HCT116 (cell line): Measurements from ENCODE around the gene TDG. TPM values are rescaled to one million over a fixed set of nuclear protein-coding genes. Genes with fewer than 3 reads are reported as not detected.
A peak's percentile ranks its signal among the peaks of the same experiment; 100 is the strongest.

ENCODE experiments used
- ATAC-seq: fragments of 200-7000 bp; cut with Tn5 transposase; 2 replicates; pipeline ENCODE4 v1.9.1; 2020; ENCODE audit warnings: mild to moderate bottlenecking, moderate library complexity
- BruUV-seq: library from RNA; stranded (reverse); fragments of 400-500 nt; replicated peaks from 2 replicates; lab custom pipeline; 2021; lab: Mats Ljungman, UMichigan
- CTCF ChIA-PET: fragments of 300-600 bp; sonication (Branson Sonifier 250); formaldehyde crosslinking; loops from one replicate; lab custom pipeline; 2021; ENCODE audit warnings: antibody characterized with exemption; lab: Charles Lee
- POLR2A ChIA-PET: fragments of 300-600, 350-600 bp; sonication (Branson Sonifier 250); formaldehyde crosslinking; loops from one replicate; lab custom pipeline; 2021; ENCODE audit warnings: antibody characterized with exemption; lab: Charles Lee
- RAD21 ChIA-PET, 2 experiments: fragments of 300-600 bp; sonication (Branson Sonifier 250); formaldehyde crosslinking; loops; one replicate each; lab custom pipeline; 2023; ENCODE audit warnings: low total read pairs in 2 of 2; ENCODE audit not compliant: uncharacterized antibody in 2 of 2, unreplicated experiment in 2 of 2, low non-redundant PET in 1 of 2; lab: Charles Lee
- DNase-seq: peaks from one replicate; pipeline ENCODE4 v3.0.0-alpha.2; 2010; ENCODE audit warnings: low read depth, low spot score
- H2AFZ ChIP-seq: fragments of 200-600 bp; shearing (Covaris generic), sonication (generic); 2 replicates; pipeline ENCODE4 v1.6.1; 2017; ENCODE audit warnings: low read depth, mixed run types, mixed read lengths, antibody characterized with exemption, low read length; ENCODE audit not compliant: poor library complexity, severe bottlenecking
- H3K27ac ChIP-seq: 2 replicates; pipeline ENCODE4 v1.5.1; 2012; ENCODE audit warnings: low read depth, low read length
- H3K27me3 ChIP-seq: fragments of 200-600 bp; sonication (generic); 2 replicates; pipeline ENCODE4 v1.6.1; 2016; ENCODE audit warnings: mixed run types, low read length, mixed read lengths; ENCODE audit not compliant: insufficient read depth
- H3K36me3 ChIP-seq, 2 experiments: fragments of 200-500 bp in 1 of 2; fragments of 200-600 bp in 1 of 2; sonication (Bioruptor generic) in 1 of 2; sonication (generic) in 1 of 2; 2 replicates each; pipeline versions ENCODE4 v1.5.1 to v1.6.1; 2014 to 2016; ENCODE audit warnings: low read length in 2 of 2, inconsistent platforms in 1 of 2, mixed read lengths in 1 of 2, mixed run types in 1 of 2; ENCODE audit not compliant: insufficient read depth in 2 of 2, control insufficient read depth in 1 of 2
- H3K4me1 ChIP-seq, 2 experiments: fragments of 200-600 bp in 1 of 2; sonication (generic) in 1 of 2; 2 replicates each; pipeline versions ENCODE4 v1.5.1 to v1.6.1; 2012 to 2017; ENCODE audit warnings: low read length in 2 of 2, inconsistent platforms in 1 of 2, mild to moderate bottlenecking in 1 of 2, mixed read lengths in 1 of 2, mixed run types in 1 of 2, moderate library complexity in 1 of 2; ENCODE audit not compliant: insufficient read depth in 2 of 2, control insufficient read depth in 1 of 2
- H3K4me2 ChIP-seq: fragments of 200-600 bp; sonication (generic); 2 replicates; pipeline ENCODE4 v1.6.1; 2017; ENCODE audit warnings: mixed run types, low read length, mixed read lengths
- H3K4me3 ChIP-seq, 2 experiments: fragments of 200-600 bp in 1 of 2; sonication (generic) in 1 of 2; replicated peaks in 1 of 2; 2 replicates each; pipeline ENCODE4 v1.5.1; 2011 to 2016; ENCODE audit warnings: low read length in 2 of 2, control low read depth in 1 of 2, low read depth in 1 of 2, mild to moderate bottlenecking in 1 of 2, mixed read lengths in 1 of 2, mixed run types in 1 of 2
- H3K79me2 ChIP-seq: fragments of 200-600 bp; sonication (generic); 2 replicates; pipeline ENCODE4 v1.6.1; 2017; ENCODE audit warnings: mild to moderate bottlenecking, mixed run types, low read length, moderate library complexity, mixed read lengths; ENCODE audit not compliant: insufficient read depth
- H3K9ac ChIP-seq: fragments of 200-600 bp; sonication (generic); 2 replicates; pipeline ENCODE4 v1.6.1; 2016; ENCODE audit warnings: low read length, mixed read lengths
- H3K9me2 ChIP-seq: fragments of 200-600 bp; sonication (generic), shearing (Covaris generic); 2 replicates; pipeline ENCODE4 v1.6.1; 2017; ENCODE audit warnings: mixed run types, mild to moderate bottlenecking, moderate library complexity; ENCODE audit not compliant: insufficient read depth
- H3K9me3 ChIP-seq, 2 experiments: fragments of 200-500 bp in 1 of 2; fragments of 200-600 bp in 1 of 2; sonication (Bioruptor generic) in 1 of 2; sonication (generic) in 1 of 2; 2 replicates each; pipeline ENCODE4 v1.6.1; 2014 to 2017; ENCODE audit warnings: low read length in 2 of 2, mixed read lengths in 2 of 2, inconsistent platforms in 1 of 2, low read depth in 1 of 2, mild to moderate bottlenecking in 1 of 2, mixed run types in 1 of 2, moderate library complexity in 1 of 2; ENCODE audit not compliant: control insufficient read depth in 1 of 2, insufficient read depth in 1 of 2
- H4K20me1 ChIP-seq: fragments of 200-600 bp; sonication (generic), shearing (Covaris generic); 2 replicates; pipeline ENCODE4 v1.6.1; 2017; ENCODE audit warnings: mixed run types, mild to moderate bottlenecking, moderate library complexity; ENCODE audit not compliant: insufficient read depth
- CEBPB ChIP-seq: IDR thresholded peaks from 2 replicates; pipeline ENCODE4 v1.6.1; 2012; ENCODE audit warnings: low read depth
- CTCF ChIP-seq, 3 experiments: fragments of 200-600 bp in 1 of 3; sonication (generic) in 1 of 3; IDR thresholded peaks in 2 of 3; conservative IDR thresholded peaks in 1 of 3; 2 replicates each; pipeline ENCODE4 v1.5.1; 2012 to 2017; ENCODE audit warnings: low read depth in 2 of 3, low read length in 2 of 3, antibody characterized with exemption in 1 of 3, borderline replicate concordance in 1 of 3, control low read depth in 1 of 3, mild to moderate bottlenecking in 1 of 3, mixed read lengths in 1 of 3, mixed run types in 1 of 3, moderate library complexity in 1 of 3; ENCODE audit not compliant: insufficient read depth in 1 of 3
- ELF1 ChIP-seq: IDR thresholded peaks from 2 replicates; pipeline ENCODE4 v1.6.1; 2012; ENCODE audit warnings: low read depth, borderline replicate concordance
- EZH2 ChIP-seq: fragments of 200-600 bp; sonication (generic); IDR thresholded peaks from 2 replicates; pipeline ENCODE4 v1.6.1; 2017; ENCODE audit warnings: antibody characterized with exemption, mixed run types
- JUND ChIP-seq: IDR thresholded peaks from 2 replicates; pipeline ENCODE4 v1.6.1; 2012
- MAX ChIP-seq: IDR thresholded peaks from 2 replicates; pipeline ENCODE4 v1.6.1; 2012
- SIN3A ChIP-seq: IDR thresholded peaks from 2 replicates; pipeline ENCODE4 v1.6.1; 2012; ENCODE audit warnings: low read depth
- SP1 ChIP-seq: IDR thresholded peaks from 2 replicates; pipeline ENCODE4 v1.6.1; 2012; ENCODE audit warnings: low read depth
- intact Hi-C: fragments of 100-400 bp; cut with micrococcal nuclease; formaldehyde crosslinking; loops from 2 replicates; pipeline ENCODE4 v1.10.0; 2022
- total RNA-seq: library from RNA; stranded (reverse); gene quantifications from one replicate; pipeline ENCODE4 v1.2.1, GENCODE V29; 2021; ENCODE audit not compliant: unreplicated experiment
- TF ChIP-seq, protein P1 (sequence below): IDR thresholded peaks from 2 replicates; pipeline ENCODE4 v1.6.1; 2012

Gene TDG
- total RNA-seq, 1 experiment from 2014 or later, result 23.9 TPM

DNA sequence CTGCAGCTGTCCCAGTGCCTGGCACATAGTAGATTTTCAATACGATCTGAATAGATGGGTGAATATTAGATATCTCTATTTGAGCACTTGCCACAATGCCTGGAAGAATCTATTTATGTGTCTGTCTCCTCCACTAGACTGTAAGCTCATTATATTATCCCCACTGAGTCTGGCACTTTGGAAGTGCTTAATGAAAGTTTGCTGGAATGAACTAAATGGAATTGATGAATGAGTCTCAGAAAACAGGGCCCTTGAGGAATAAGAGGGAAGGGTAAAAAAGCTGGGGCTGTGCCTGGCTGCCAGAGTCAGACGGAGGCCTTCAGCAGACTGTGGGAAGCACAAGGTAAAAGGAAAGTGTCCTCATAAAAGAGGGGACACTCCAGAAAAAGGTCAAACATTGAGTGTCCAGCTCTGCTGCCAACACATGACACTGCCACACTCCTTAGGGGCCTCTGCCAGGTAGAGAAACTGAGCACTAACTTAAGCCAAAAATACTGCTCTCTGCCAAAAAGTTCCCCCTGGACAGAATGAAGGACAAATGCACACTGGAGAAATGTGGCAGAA is 45.0 kb downstream of the TDG start:
- POLR2A ChIA-PET, result interaction anchor here (0.8 kb wide), 1 partner anchor 45 kb away, joined by 3 read pairs; the partner anchor contains the start of gene TDG

More for the DNA sequence above, 45.0 kb downstream of the TDG start:
- RAD21 ChIA-PET, result no interaction called here
- Histone ChIP-seq H3K36me3 (no peaks in the 10 kb centered on the region), H3K4me3 (no peak overlapping the region), H3K79me2 (no peaks in the 10 kb centered on the region), H3K9ac (no peak overlapping the region), H3K4me2 (peak overlapping the region; percentile 13; the same call in 1 of the 2 replicates), H3K9me3 (no peaks in the 10 kb centered on the region), H3K27ac (no peak overlapping the region), H3K27me3 (no peaks in the 10 kb centered on the region), H3K9me2 (no peaks in the 10 kb centered on the region), H4K20me1 (no peaks in the 10 kb centered on the region), H2AFZ (no peak overlapping the region), H3K4me1 (peaks cover 0 to 11% of the 10 kb centered on the region in 2 experiments; a peak in 1 of 4 replicates)
- intact Hi-C loops, result no loop called here
- ATAC-seq (no peak), DNase-seq (no peak)
- TF ChIP-seq SIN3A, result no peak
- no peak for TF ChIP-seq CTCF (IDR thresholded peaks at IDR 0.05 in 2 of 3, conservative IDR thresholded peaks at IDR 0.05 in 1 of 3; ENCODE audit: borderline replicate concordance in 1 of 3, insufficient read depth in 1 of 3, low read depth in 2 of 3, low read length in 2 of 3)
- TF ChIP-seq ELF1, result no peak
- TF ChIP-seq JUND, result no peak
- no peak for TF ChIP-seq MAX
- TF ChIP-seq, protein P1, sequence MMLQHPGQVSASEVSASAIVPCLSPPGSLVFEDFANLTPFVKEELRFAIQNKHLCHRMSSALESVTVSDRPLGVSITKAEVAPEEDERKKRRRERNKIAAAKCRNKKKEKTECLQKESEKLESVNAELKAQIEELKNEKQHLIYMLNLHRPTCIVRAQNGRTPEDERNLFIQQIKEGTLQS, result no peak
- no peak for TF ChIP-seq EZH2
- no peak for TF ChIP-seq SP1
- TF ChIP-seq CEBPB, result no peak
- CTCF ChIA-PET, result no interaction called here
- no TSS peak for BruUV-seq
